Measurements from ENCODE around the gene B4GALT2.

The B4GALT2 gene

GRCh38 chr1:44029911-44030604, 51.0 kb downstream of the B4GALT2 start:
- DNase-seq (ENCODE audit: low read depth in 3 of 3), result peak; percentile 75 to 86 (median 79)

- DNase-seq (ENCODE audit: low read depth in 3 of 3), result peak; percentile 8 to 39 (median 9)
Measured at GRCh38 chr1:44030605-44031251, 51.7 kb downstream of the B4GALT2 start.

- DNase-seq (ENCODE audit: low read depth in 3 of 3), result peak; percentile 22 to 53 (median 32)
Measured at GRCh38 chr1:44031252-44032169, 52.5 kb downstream of the B4GALT2 start, which contains the start of gene SLC6A9. SLC6A9 (minus strand) TSS chr1:44031462; CDS start chr1:44024277, 7,185 bp downstream.

DNA sequence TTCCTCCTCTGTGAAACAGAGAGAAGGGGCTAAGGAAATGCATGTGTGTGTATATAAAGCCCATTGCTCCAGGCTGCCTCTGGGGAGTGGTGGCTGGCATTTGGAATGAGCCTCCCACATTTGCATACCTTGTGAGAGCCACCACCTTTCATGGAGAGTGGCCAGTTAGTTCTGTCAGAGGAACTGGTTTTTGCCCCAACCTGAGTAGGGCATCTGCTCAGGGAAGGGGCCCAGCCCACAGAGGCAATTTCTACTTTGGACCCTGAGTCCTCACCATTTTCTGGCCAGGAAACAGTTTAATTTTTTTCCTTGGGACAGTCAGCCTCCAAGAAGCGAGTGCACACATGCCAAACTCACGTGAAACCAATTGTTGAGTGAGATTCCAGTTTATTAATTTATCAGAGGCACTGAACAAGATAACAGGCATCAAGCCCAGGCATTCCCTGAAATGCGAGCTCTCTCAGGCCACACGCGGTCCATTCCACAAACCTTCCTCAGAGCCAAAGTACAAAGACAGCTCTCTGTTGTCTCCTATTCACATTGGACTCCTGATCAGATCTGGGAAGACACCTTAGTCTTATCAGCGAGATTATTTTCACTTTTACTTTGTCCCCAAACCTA, 53.3 kb downstream of the B4GALT2 start:
- no peak for DNase-seq (ENCODE audit: low read depth in 3 of 3)

DNA sequence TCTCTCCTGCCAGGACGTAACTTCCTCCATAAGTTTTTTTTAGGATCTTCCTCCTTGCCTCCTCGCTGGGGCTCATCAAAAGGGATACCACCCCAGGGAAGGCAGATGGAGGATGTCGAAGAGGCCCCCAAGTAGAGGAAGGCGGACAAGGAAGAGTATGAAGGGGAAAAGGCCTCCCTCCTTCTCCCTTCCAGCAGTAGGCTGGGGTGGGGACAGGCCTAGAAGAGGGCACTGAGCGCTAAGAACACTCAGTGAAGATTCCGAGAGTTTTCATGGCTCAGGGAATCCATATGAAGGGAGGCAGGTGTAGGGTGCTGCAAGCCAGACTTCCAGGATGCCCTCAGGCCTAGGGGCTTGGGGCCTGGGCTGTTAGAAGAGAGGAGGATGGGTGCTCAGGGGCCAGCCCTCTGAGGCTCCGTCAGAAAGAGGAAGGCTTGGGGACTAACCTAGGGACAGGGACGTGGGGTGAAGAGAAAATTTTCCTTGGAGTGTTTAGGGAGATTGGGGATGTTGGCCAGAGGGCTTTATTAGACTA, 54.1 kb downstream of the B4GALT2 start:
- no peak for DNase-seq (ENCODE audit: low read depth in 3 of 3)

- DNase-seq (ENCODE audit: low read depth in 3 of 3), result no peak
Measured at GRCh38 chr1:44033756-44034155, 54.7 kb downstream of the B4GALT2 start.

GRCh38 chr1:44034423-44034822, 55.4 kb downstream of the B4GALT2 start:
- DNase-seq (ENCODE audit: low read depth in 3 of 3), result no peak

DNA sequence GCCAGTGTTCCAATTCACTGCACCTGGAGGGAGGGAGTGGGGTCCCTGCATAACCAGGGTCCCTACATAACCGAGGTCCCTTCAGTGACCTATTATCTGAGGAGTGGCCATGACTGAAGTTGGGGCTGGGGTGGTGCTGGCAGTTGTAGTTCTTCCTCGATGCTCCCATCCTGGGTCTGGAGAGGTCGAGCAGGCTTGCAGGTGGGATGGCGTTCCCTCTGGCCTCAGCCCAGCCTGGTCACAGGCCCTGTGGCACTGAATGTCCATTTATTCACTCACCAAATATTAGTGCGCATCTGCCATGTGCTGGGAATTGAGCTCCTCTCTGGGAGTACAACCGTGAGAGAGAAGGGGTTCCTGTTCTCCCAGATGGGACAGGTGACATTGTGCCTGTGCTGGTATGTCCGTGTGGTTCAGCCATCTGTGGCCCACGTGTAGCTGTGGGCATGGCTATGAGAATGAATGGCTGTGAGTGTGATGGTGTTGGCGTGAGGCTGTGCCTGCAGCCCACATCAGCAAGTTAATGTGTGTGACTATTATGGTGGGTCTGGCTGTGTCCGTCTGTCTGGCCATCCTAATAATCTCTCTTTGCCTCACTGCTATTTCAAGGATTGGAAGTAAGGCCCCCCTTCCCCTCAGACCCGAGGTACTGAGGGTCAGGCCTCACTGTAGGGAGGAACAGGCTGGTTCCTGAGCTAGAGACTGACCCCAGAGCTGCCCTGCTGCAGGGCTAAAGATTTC, 56.1 kb downstream of the B4GALT2 start:
- no peak for DNase-seq (ENCODE audit: low read depth in 3 of 3)

DNA sequence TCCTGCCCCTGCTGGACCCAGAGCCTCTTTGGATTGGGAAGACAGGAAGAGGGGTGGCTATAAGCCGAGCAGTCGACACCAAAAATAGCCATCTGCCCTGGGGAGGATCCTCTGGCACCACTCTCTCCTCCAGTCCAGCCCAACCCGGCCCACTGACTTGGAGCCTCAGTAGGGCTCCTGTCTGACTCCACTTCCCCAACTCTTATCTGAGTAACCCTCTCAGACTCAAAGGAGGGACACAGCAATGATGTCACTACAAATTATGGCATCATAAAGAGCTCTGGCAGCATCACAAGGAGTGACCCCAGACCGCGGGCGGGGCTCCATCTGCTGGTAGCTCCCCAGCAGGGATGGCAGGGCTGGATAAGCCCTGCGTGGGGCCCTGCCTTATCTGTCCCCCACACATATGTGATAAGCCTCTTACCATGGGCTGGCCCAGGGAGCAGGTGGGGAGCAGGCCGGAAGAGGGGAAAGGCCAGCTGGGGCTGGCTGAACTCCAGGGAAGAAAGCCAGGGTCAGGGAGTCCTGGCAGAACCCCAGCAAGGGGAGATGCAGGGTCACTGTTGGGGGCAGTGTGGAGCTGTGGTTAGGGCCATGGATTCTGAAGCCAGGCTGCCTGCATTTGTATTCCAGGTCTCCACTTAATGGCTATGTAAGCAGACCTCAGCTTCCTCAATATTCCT, 56.9 kb downstream of the B4GALT2 start:
- no peak for DNase-seq (ENCODE audit: low read depth in 3 of 3)

DNA sequence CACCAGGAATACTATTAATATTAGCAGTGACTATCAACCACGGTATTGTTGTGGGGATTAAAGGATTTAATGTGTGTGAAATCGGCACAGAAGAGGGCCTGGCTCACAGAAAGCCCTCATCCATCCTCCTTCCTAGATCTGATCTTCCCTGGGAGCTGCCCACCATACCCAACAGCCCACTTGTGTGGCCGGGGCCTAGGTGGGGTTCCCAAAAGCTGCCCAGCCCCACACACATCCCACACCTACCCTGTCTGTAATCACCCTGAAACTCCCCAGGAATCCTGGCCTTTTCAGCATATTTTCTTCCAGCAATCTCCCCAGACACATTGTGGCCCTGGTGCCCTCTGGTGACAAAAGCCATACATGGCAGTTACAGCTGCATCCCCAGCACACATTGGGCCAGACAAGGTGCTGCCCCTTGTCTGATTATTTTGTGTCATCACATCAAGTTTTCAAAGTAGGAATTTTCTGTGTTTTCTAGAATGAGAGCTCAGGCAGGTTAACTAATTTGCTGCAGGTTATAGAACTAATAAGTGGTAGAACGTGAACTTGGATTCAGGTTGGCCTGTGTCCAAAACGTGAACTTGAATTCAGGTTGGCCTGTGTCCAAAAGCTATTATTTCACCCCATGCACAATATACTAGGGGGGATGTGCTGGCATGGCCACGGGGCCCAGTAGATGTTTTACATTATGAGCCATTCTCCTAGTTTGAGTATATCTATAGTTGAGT, 57.6 kb downstream of the B4GALT2 start:
- peak; percentile 42 to 62 (median 54) for DNase-seq (ENCODE audit: low read depth in 3 of 3)

DNA sequence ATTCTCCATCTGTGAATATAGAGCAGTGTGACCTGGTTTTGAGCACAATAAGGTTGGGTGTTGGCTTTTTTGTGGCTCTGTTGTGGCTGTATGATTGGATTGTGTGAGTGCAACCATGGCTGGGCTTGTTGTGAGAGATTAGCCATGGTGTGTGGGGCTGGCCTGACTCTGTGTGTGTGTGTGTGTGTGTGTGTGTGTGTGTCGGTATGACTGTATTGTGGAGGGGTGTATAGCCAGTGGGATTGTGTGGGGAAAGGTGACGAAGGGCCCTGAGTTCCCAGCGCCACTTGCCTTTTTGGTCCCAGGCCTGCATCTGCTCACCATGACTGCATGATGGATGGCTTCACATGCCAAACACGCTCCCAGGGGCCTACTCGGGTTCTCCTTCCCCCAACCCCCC, 58.1 kb downstream of the B4GALT2 start:
- DNase-seq (ENCODE audit: low read depth in 3 of 3), result no peak

DNA sequence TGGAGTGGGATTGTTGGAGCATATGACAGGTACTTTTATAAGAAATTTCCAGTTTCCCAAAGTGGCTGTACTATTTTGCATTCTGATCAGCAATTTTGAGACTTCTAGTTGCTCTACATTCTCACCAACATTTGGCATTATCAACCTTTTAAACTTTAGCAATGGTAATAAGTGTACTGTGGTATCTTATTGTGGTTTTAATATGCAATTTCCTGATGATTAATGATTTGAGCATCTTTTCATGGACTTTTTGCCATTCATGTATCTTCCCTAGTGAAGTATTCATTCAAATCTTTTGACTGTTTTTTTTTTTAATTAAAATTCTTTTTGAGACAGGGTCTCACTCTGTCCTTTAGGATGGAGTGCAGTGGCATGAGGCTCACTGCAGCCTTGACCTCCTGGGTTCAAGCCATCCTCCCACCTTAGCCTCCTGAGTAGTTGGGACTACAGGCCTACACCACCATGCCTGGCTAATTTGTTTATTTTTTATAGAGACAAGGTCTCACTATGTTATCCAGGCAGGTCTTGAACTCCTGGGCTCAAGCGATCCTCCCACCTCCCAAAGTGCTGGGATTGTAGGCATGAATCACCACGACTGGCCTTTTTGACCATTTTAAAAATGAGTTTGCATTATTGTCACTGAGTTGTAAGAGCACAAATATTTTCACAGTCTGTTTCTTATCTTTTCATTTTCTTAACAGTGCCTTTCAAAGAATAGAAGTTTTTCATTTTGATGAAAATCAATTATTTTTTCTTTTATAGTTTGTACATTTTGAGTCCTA, 60.1 kb downstream of the B4GALT2 start:
- no peak for DNase-seq (ENCODE audit: low read depth in 3 of 3)

GRCh38 chr1:44040418-44040817, 61.4 kb downstream of the B4GALT2 start:
- no peak for DNase-seq (ENCODE audit: low read depth in 3 of 3)

Measured in stimulated activated CD4-positive, alpha-beta T cell treated with anti-CD3 and anti-CD28 coated beads, TNF-alpha, amount 100 ng/mL, for 24 hours (primary cell).